ENCODE data around the gene TAX1BP1. TPM values are rescaled to one million over a fixed set of nuclear protein-coding genes. Genes with fewer than 3 reads are reported as not detected.

Gene TAX1BP1
- total RNA-seq, 1 experiment from 2014 or later = 58.3 TPM

DNA sequence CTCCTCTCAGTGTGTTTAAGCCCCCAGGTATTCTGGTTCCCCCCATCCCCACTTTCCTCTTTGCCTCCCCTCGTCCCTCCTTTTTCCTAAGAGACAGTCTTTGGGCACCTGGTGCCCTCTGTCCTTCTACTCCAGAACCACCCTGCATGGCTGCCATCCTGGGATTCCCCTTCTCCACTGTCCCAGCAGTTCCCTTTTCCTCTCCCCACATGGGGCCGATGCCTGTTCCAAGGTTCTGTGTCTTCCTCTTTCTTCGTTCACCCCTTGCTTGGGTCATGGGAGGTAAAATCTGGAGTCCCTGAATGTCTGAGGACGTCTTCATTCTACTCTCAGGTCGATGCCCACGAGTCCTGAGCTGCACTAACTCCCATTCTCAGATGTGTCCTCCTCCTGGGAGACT is 120.8 kb downstream of the TAX1BP1 start:
- Histone ChIP-seq H3K56ac (ENCODE audit: insufficient read length, low read depth, low read length) (no peak overlapping the region), H4K20me1 (ENCODE audit: control insufficient read depth, insufficient read depth, insufficient read length) (no peaks in the 10 kb centered on the region), H2AFZ (ENCODE audit: low read length) (no peak overlapping the region), H3K9ac (ENCODE audit: extremely low read depth, insufficient read length, low read length) (no peak overlapping the region), H2AK5ac (ENCODE audit: insufficient read length, low read length) (no peak overlapping the region), H3T11ph (ENCODE audit: low read length) (no peak overlapping the region), H2BK20ac (ENCODE audit: low read depth, low read length, poor library complexity, severe bottlenecking) (no peak overlapping the region), H3K79me2 (ENCODE audit: insufficient read depth, low read length) (0 out of 2 replicates have a peak, but pooled peaks cover 2% of the 10 kb centered on the region), H3K4ac (ENCODE audit: low read depth, low read length) (no peak overlapping the region), H4K5ac (ENCODE audit: insufficient read length, low read depth, low read length) (no peak overlapping the region), H3K27me3 (ENCODE audit: insufficient read depth, low read length) (no peaks in the 10 kb centered on the region), H3K23ac (ENCODE audit: insufficient read length, low read depth, low read length) (no peak overlapping the region), H2BK15ac (ENCODE audit: low read depth, low read length) (no peak overlapping the region), H2BK120ac (ENCODE audit: low read depth, low read length, poor library complexity, severe bottlenecking) (no peak overlapping the region), H3K18ac (ENCODE audit: insufficient read length, low read depth, low read length) (no peak overlapping the region), H4K91ac (ENCODE audit: insufficient read length, low read depth, low read length) (no peak overlapping the region), H3K79me1 (ENCODE audit: insufficient read depth, low read depth, low read length, poor library complexity, severe bottlenecking) (no peaks in the 10 kb centered on the region), H4K8ac (replicated peaks; ENCODE audit: insufficient read length, low read depth, low read length) (no peak overlapping the region), H3K4me2 (ENCODE audit: insufficient read depth, insufficient read length, low read length) (no peak overlapping the region), H2BK5ac (ENCODE audit: insufficient read length, low read length) (no peak overlapping the region), H2BK12ac (ENCODE audit: insufficient read length, low read depth, low read length) (no peak overlapping the region), H3K14ac (ENCODE audit: insufficient read depth, low read length) (no peak overlapping the region), H3K27ac (ENCODE audit: insufficient read length, low read depth, low read length) (no peak overlapping the region), H3K23me2 (ENCODE audit: insufficient read length, low read depth, low read length, poor library complexity, severe bottlenecking) (no peaks in the 10 kb centered on the region), H3K4me1 (ENCODE audit: insufficient read depth, low read length) (no peaks in the 10 kb centered on the region), H3K9me3 (ENCODE audit: control insufficient read depth, low read depth, low read length) (no peaks in the 10 kb centered on the region)
- no CpG with 5 or more reads among the region's 6 CpGs for WGBS (ENCODE audit: extremely low coverage, insufficient read length, low lambda C conversion rate)
- Mint-ChIP-seq H3K4me1 (peaks cover 12% of the 10 kb centered on the region in 2 experiments; a peak in 3 of 4 replicates), H3K27ac (no peak overlapping the region), H3K27me3 (ENCODE audit: low read depth) (no peaks in the 10 kb centered on the region; the same call in 1 of the 2 replicates), H3K36me3 (ENCODE audit: insufficient read depth in 1 of 3, low read depth in 3 of 3) (peaks cover 5 to 9% (median 8%) of the 10 kb centered on the region in 3 experiments; a peak in 5 of 7 replicates), H3K4me3 (no peak overlapping the region), H3K9me3 (peaks cover 0 to 6% of the 10 kb centered on the region in 2 experiments; a peak in 3 of 5 replicates)
- DNase-seq = no peak
- TF ChIP-seq, protein P1, sequence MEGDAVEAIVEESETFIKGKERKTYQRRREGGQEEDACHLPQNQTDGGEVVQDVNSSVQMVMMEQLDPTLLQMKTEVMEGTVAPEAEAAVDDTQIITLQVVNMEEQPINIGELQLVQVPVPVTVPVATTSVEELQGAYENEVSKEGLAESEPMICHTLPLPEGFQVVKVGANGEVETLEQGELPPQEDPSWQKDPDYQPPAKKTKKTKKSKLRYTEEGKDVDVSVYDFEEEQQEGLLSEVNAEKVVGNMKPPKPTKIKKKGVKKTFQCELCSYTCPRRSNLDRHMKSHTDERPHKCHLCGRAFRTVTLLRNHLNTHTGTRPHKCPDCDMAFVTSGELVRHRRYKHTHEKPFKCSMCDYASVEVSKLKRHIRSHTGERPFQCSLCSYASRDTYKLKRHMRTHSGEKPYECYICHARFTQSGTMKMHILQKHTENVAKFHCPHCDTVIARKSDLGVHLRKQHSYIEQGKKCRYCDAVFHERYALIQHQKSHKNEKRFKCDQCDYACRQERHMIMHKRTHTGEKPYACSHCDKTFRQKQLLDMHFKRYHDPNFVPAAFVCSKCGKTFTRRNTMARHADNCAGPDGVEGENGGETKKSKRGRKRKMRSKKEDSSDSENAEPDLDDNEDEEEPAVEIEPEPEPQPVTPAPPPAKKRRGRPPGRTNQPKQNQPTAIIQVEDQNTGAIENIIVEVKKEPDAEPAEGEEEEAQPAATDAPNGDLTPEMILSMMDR (conservative IDR thresholded peaks at IDR 0.05) = no peak

Data from H9 (cell line).